Ectodermal cell (in vitro differentiated cells): ENCODE data around the gene RYR1.
"Not testable (repeated sequence)": the region's sequence is repeated elsewhere in the genome, so short reads cannot be mapped to it uniquely, and the experiment has no call there.

Experiments
- H3K27ac ChIP-seq: 2 replicates; pipeline ENCODE4 v1.7.0; 2013; ENCODE audit warnings: mild to moderate bottlenecking, low read depth, low read length; ENCODE audit not compliant: insufficient read depth, poor library complexity, severe bottlenecking
- H3K27me3 ChIP-seq: 2 replicates; pipeline ENCODE4 v1.7.0; 2013; ENCODE audit warnings: mild to moderate bottlenecking, low read length; ENCODE audit not compliant: insufficient read depth, control insufficient read depth, poor library complexity, severe bottlenecking
- H3K36me3 ChIP-seq: one replicate; pipeline ENCODE4 v1.7.0; 2013; ENCODE audit warnings: low read length; ENCODE audit not compliant: control insufficient read depth, insufficient read depth
- H3K4me1 ChIP-seq: one replicate; pipeline ENCODE4 v1.7.0; 2013; ENCODE audit warnings: low read length; ENCODE audit not compliant: control insufficient read depth, insufficient read depth
- H3K4me3 ChIP-seq: 2 replicates; pipeline ENCODE4 v1.7.0; 2013; ENCODE audit warnings: low read depth, low read length, control low read depth; ENCODE audit not compliant: insufficient read depth
- H3K9me3 ChIP-seq: 2 replicates; pipeline ENCODE4 v1.7.0; 2013; ENCODE audit warnings: mild to moderate bottlenecking, low read length, moderate library complexity; ENCODE audit not compliant: control insufficient read depth
- WGBS, 2 experiments: methylation state at CpG; one replicate each; pipeline ENCODE4 v1.1.7; 2013; ENCODE audit warnings: missing lambda C conversion rate in 2 of 2; 5-methylcytosine and 5-hydroxymethylcytosine counted together

RYR1 gene

DNA sequence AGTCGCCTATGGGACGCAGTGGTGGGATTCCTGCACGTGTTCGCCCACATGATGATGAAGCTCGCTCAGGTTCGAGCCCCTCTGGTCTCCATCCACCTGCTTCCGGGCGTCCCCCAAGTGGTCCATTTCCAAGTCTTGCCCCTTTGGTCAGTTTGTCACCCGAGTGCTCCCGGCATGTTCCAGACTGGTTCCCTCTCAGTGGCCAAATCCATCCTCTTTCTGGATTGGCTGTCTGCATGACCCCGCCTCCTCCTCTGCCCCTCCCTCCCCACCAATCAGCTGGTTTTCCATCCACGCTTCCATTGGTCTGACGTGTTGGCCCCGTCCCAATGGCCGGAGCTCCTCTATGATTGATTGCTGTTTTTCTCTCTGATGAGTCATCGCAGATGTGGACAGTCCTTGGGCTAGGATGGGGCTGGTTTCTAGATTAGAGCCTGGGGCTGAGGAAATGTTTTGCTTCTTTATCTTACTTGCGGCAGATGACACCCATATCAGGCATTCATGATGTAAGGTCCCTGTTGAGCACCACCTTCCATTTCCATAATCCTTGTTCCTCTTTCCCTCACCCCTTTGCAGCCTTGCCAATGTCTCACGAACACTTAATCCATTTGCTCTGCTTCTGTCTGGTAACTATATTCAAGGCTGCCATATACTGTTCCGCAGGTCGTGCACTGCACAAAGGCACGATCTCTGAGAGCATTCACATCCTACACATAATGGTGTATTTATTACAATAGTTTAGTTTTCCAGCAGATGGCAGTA is 110.5 kb downstream of the RYR1 start:
- H3K4me3 ChIP-seq: no peak overlapping the region
- H3K4me1 ChIP-seq: no peaks in the 10 kb centered on the region
- H3K27ac ChIP-seq: no peak overlapping the region
- H3K9me3 ChIP-seq: no peaks in the 10 kb centered on the region
- 92 to 93% methylated on average over 20 to 21 of the region's 21 CpGs for WGBS, 2 experiments
- H3K36me3 ChIP-seq: no peaks in the 10 kb centered on the region
- H3K27me3 ChIP-seq: no peaks in the 10 kb centered on the region

DNA sequence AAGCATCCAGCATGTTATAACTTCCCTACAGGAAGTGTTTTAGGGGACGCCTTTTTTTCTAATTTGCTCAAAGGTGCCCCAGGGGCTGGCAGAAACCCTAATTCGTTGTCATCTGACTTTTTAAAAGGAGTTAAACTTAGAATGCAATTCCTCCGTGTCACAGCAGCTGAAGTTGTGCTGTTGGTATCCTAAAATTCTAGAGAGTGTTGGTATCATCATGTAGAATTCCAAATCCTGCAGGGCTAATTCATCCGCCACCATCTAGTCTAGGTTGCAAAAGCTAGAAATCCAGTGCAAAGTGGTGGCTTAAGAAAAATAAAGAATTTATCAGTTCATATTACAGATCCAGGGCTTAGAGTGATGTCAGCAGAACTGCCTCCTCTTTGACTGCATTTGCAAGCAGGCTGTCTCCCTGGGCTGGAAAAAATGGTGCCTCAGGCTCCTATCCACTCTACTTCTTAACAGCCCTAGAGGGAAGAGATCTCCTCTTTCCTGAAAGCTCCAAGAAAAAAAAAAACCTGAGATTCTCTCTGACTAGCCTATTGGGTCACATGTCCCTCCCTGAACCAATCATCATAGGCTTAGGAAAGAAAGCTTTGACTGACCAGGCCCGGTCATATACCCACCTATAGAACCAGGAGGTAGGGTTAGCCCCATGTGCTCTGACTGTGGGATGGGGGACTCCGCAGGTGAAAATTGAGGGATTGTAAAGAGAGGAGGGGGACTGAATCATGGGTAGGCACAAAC is 111.3 kb downstream of the RYR1 start:
- H3K27me3 ChIP-seq: no peaks in the 10 kb centered on the region
- no peak overlapping the region for H3K4me3 ChIP-seq
- no peaks in the 10 kb centered on the region for H3K36me3 ChIP-seq
- H3K9me3 ChIP-seq: no peaks in the 10 kb centered on the region
- no peak overlapping the region for H3K27ac ChIP-seq
- no peaks in the 10 kb centered on the region for H3K4me1 ChIP-seq
- 77 to 79% methylated on average over 6 of the region's 6 CpGs for WGBS, 2 experiments

DNA sequence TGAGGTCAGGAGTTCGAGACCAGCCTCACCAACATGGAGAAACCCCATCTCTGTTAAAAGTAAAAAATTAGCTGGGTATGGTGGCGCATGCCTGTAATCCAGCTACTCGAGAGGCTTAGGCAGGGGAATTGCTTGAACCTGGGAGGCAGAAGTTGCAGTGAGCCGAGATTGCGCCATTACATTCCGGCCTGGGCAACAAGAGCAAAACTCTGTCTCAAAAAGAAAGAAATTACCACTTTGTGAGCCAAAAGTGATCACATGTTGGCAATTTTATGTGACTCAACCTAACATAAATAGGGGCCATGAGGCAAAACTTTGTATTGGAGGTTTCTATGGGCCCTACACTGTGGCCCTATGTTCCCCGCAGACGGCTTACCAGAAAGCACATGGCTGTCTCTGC is 112.1 kb downstream of the RYR1 start:
- WGBS, 2 experiments: 93 to 94% methylated on average over 8 of the region's 8 CpGs
- Histone ChIP-seq H3K27me3 (no peaks in the 10 kb centered on the region), H3K36me3 (no peaks in the 10 kb centered on the region), H3K27ac (no peak overlapping the region), H3K9me3 (no peaks in the 10 kb centered on the region), H3K4me1 (no peaks in the 10 kb centered on the region), H3K4me3 (no peak overlapping the region)

DNA sequence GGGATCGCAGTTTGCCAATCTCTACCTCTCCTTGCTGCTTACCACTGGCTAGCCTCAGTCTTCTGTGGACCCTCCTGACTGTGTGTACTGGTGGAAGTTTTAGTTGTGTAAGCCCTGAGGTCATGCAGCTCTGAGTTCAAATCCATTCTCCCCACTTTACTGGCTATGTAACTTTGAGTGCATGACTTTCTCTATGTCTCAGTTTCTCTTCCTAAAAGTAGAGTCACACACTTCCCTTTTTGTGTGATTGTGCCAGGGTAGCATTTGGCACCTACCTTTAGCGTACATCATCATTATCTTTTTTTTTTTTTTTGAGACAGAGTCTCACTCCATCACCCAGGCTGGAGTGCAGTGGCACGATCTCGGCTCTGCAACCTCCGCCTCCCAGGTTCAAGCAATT is 113.9 kb downstream of the RYR1 start:
- Histone ChIP-seq H3K9me3 (no peaks in the 10 kb centered on the region), H3K4me1 (no peaks in the 10 kb centered on the region), H3K27me3 (no peaks in the 10 kb centered on the region), H3K27ac (no peak overlapping the region), H3K36me3 (no peaks in the 10 kb centered on the region), H3K4me3 (no peak overlapping the region)
- 94 to 96% methylated on average over 5 of the region's 5 CpGs for WGBS, 2 experiments

DNA sequence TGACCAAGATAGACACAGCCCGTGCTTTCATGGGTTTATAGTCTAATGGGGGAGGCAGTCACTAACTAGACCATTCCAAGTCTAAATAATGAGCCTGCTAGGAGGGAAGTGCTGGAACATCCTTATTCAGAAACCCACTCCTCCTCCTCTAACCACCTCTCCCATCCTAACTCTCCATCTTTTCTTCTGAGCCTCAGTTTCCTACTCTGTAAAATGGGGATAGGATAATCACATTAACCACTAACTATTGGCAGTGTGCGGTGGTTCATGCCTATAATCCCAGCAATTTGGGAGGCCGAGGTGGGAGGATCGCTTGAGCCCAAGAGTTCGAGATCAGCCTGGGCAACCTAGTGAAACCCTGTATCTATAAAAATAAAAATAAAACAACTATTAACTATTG is 115.6 kb downstream of the RYR1 start:
- H3K27me3 ChIP-seq: no peaks in the 10 kb centered on the region
- WGBS, 2 experiments: 97 to 100% methylated on average over 5 of the region's 5 CpGs
- no peak overlapping the region for H3K27ac ChIP-seq
- no peaks in the 10 kb centered on the region for H3K9me3 ChIP-seq
- H3K4me3 ChIP-seq: no peak overlapping the region
- H3K36me3 ChIP-seq: no peaks in the 10 kb centered on the region
- no peaks in the 10 kb centered on the region for H3K4me1 ChIP-seq

DNA sequence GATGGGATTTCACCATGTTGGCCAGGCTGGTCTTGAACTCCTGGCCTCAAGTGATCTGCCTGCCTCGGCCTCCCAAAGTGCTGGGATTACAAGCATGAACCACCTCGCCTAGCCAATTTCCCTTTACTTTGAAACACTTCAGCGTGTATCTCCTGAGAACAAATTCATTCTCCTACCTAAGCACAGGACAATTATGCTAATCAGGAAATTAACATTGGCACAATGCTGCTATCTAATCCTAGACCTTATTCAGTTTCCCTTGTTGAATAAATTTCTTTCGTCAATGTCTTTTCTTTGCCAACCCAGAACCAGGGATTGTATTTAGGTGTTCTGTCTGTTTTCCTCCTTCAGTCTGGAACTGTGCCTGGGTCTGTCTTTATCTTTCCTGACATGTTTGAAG is 116.5 kb downstream of the RYR1 start:
- no peaks in the 10 kb centered on the region for H3K27me3 ChIP-seq
- 90 to 91% methylated on average over 4 of the region's 4 CpGs for WGBS, 2 experiments
- H3K4me3 ChIP-seq: no peak overlapping the region
- H3K4me1 ChIP-seq: no peaks in the 10 kb centered on the region
- no peaks in the 10 kb centered on the region for H3K36me3 ChIP-seq
- H3K9me3 ChIP-seq: no peaks in the 10 kb centered on the region
- H3K27ac ChIP-seq: no peak overlapping the region

DNA sequence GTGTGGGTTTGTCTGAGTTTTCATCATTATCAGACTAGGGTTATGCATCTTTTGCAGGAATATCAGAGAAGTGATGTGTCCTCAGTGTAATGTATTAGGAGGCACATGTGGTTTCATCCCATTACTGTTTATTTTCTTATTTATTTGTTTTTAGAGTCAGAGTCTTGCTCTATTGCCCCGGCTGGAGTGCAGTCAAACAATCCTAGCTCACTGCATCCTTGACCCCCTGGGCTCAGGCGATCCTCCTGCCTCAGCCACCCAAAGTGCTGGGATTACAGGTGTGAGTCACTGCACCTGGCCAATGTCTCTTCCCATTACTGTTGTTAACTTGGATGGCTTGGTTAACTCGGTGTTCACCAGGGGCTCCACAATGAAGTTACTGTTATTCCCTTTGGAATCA is 116.9 kb downstream of the RYR1 start:
- Histone ChIP-seq H3K27ac (no peak overlapping the region), H3K4me1 (no peaks in the 10 kb centered on the region), H3K27me3 (no peaks in the 10 kb centered on the region), H3K9me3 (no peaks in the 10 kb centered on the region), H3K36me3 (no peaks in the 10 kb centered on the region), H3K4me3 (no peak overlapping the region)
- WGBS, 2 experiments: 79 to 91% methylated on average over 3 of the region's 3 CpGs

DNA sequence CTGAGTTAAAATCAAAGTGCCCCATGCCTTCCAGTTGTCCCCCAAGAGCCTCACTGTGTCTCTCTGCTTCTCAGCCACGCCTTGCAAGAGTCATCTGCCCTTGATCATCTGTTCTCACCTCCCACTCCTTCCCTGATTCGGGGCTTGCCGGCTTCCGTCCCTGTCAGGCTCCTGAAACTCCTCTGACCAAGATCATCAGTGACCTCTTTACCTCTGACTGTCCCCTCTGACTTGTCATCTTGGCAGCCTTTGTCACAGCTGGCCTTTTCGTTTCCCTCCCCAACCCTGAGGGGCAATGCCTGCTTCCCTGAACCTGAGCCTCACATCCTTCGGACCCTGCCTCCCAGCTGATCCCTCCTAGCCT is 117.9 kb downstream of the RYR1 start:
- Histone ChIP-seq H3K36me3 (no peaks in the 10 kb centered on the region), H3K4me3 (no peak overlapping the region), H3K4me1 (no peaks in the 10 kb centered on the region), H3K9me3 (no peaks in the 10 kb centered on the region), H3K27me3 (no peaks in the 10 kb centered on the region), H3K27ac (no peak overlapping the region)
- WGBS, 2 experiments: 90 to 92% methylated on average over 6 of the region's 6 CpGs

DNA sequence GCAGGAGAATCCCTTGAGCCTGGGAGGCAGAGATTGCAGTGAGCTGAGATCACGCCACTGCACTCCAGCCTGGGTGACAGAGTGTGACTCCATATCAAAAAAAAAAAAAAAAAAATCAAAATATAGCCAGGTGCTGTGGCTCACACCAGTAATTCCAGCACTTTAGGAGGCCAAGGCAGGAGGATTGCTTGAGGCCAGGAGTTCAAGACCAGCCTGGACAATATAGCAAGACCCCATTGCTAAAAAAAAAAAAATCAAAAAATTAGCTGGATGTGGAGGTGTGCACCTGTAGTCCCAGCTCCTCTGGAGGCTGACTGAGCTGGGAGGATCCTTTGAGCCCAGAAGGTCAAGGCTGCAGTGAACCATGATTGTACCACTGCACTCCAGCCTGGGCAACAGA is 119.7 kb downstream of the RYR1 start:
- not testable (repeated sequence) for H3K4me1 ChIP-seq, H3K36me3 ChIP-seq, H3K9me3 ChIP-seq, H3K27me3 ChIP-seq, H3K27ac ChIP-seq, H3K4me3 ChIP-seq
- 100% methylated on average over 1 of the region's 1 CpG for WGBS, 2 experiments

DNA sequence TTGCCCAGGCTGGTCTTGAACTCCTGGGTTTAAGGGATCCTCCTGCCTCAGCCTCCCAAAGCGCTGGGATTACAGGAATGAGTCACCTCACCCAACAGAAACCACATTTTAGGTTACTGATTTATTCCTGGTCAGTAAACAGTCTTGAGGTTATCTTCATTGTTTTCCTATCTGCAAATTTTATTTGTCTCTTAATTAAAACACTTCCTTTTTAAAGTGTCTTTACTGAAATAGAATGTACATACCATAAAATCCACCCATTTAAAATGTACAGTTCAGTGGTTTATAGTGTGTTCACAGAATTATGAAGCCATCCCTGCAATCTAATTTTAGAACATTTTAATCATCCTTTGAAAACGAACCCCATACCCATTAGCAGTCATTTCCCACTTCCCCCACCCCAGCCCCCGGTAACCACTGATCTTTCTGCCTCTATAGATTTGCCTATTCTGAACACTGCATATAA is 121.2 kb downstream of the RYR1 start:
- Histone ChIP-seq H3K36me3 (no peaks in the 10 kb centered on the region), H3K4me1 (no peaks in the 10 kb centered on the region), H3K9me3 (no peaks in the 10 kb centered on the region), H3K4me3 (no peak overlapping the region), H3K27me3 (no peaks in the 10 kb centered on the region), H3K27ac (no peak overlapping the region)
- WGBS, 2 experiments: 84 to 94% methylated on average over 3 of the region's 3 CpGs
